HCT116 (cell line): Measurements from ENCODE around the gene GLS2. TPM values are rescaled to one million over a fixed set of nuclear protein-coding genes. Genes with fewer than 3 reads are reported as not detected.
"Not testable (repeated sequence)": the region's sequence is repeated elsewhere in the genome, so short reads cannot be mapped to it uniquely, and the experiment has no call there.

Experiments
- ATAC-seq: fragments of 200-7000 bp; cut with Tn5 transposase; 2 replicates; pipeline ENCODE4 v1.9.1; 2020; ENCODE audit warnings: mild to moderate bottlenecking, moderate library complexity
- BruUV-seq: library from RNA; stranded (reverse); fragments of 400-500 nt; replicated peaks from 2 replicates; lab custom pipeline; 2021; lab: Mats Ljungman, UMichigan
- CTCF ChIA-PET: fragments of 300-600 bp; sonication (Branson Sonifier 250); formaldehyde crosslinking; loops from one replicate; lab custom pipeline; 2021; ENCODE audit warnings: antibody characterized with exemption; lab: Charles Lee
- POLR2A ChIA-PET: fragments of 300-600, 350-600 bp; sonication (Branson Sonifier 250); formaldehyde crosslinking; loops from one replicate; lab custom pipeline; 2021; ENCODE audit warnings: antibody characterized with exemption; lab: Charles Lee
- RAD21 ChIA-PET, 2 experiments: fragments of 300-600 bp; sonication (Branson Sonifier 250); formaldehyde crosslinking; loops; one replicate each; lab custom pipeline; 2023; ENCODE audit warnings: low total read pairs in 2 of 2; ENCODE audit not compliant: uncharacterized antibody in 2 of 2, unreplicated experiment in 2 of 2, low non-redundant PET in 1 of 2; lab: Charles Lee
- DNase-seq: peaks from one replicate; pipeline ENCODE4 v3.0.0-alpha.2; 2010; ENCODE audit warnings: low read depth, low spot score
- H2AFZ ChIP-seq: fragments of 200-600 bp; shearing (Covaris generic), sonication (generic); 2 replicates; pipeline ENCODE4 v1.6.1; 2017; ENCODE audit warnings: low read depth, mixed run types, mixed read lengths, antibody characterized with exemption, low read length; ENCODE audit not compliant: poor library complexity, severe bottlenecking
- H3K27ac ChIP-seq: 2 replicates; pipeline ENCODE4 v1.5.1; 2012; ENCODE audit warnings: low read depth, low read length
- H3K27me3 ChIP-seq: fragments of 200-600 bp; sonication (generic); 2 replicates; pipeline ENCODE4 v1.6.1; 2016; ENCODE audit warnings: mixed run types, low read length, mixed read lengths; ENCODE audit not compliant: insufficient read depth
- H3K36me3 ChIP-seq, 2 experiments: fragments of 200-500 bp in 1 of 2; fragments of 200-600 bp in 1 of 2; sonication (Bioruptor generic) in 1 of 2; sonication (generic) in 1 of 2; 2 replicates each; pipeline versions ENCODE4 v1.5.1 to v1.6.1; 2014 to 2016; ENCODE audit warnings: low read length in 2 of 2, inconsistent platforms in 1 of 2, mixed read lengths in 1 of 2, mixed run types in 1 of 2; ENCODE audit not compliant: insufficient read depth in 2 of 2, control insufficient read depth in 1 of 2
- H3K4me1 ChIP-seq, 2 experiments: fragments of 200-600 bp in 1 of 2; sonication (generic) in 1 of 2; 2 replicates each; pipeline versions ENCODE4 v1.5.1 to v1.6.1; 2012 to 2017; ENCODE audit warnings: low read length in 2 of 2, inconsistent platforms in 1 of 2, mild to moderate bottlenecking in 1 of 2, mixed read lengths in 1 of 2, mixed run types in 1 of 2, moderate library complexity in 1 of 2; ENCODE audit not compliant: insufficient read depth in 2 of 2, control insufficient read depth in 1 of 2
- H3K4me2 ChIP-seq: fragments of 200-600 bp; sonication (generic); 2 replicates; pipeline ENCODE4 v1.6.1; 2017; ENCODE audit warnings: mixed run types, low read length, mixed read lengths
- H3K4me3 ChIP-seq, 2 experiments: fragments of 200-600 bp in 1 of 2; sonication (generic) in 1 of 2; replicated peaks in 1 of 2; 2 replicates each; pipeline ENCODE4 v1.5.1; 2011 to 2016; ENCODE audit warnings: low read length in 2 of 2, control low read depth in 1 of 2, low read depth in 1 of 2, mild to moderate bottlenecking in 1 of 2, mixed read lengths in 1 of 2, mixed run types in 1 of 2
- H3K79me2 ChIP-seq: fragments of 200-600 bp; sonication (generic); 2 replicates; pipeline ENCODE4 v1.6.1; 2017; ENCODE audit warnings: mild to moderate bottlenecking, mixed run types, low read length, moderate library complexity, mixed read lengths; ENCODE audit not compliant: insufficient read depth
- H3K9ac ChIP-seq: fragments of 200-600 bp; sonication (generic); 2 replicates; pipeline ENCODE4 v1.6.1; 2016; ENCODE audit warnings: low read length, mixed read lengths
- H3K9me2 ChIP-seq: fragments of 200-600 bp; sonication (generic), shearing (Covaris generic); 2 replicates; pipeline ENCODE4 v1.6.1; 2017; ENCODE audit warnings: mixed run types, mild to moderate bottlenecking, moderate library complexity; ENCODE audit not compliant: insufficient read depth
- H3K9me3 ChIP-seq, 2 experiments: fragments of 200-500 bp in 1 of 2; fragments of 200-600 bp in 1 of 2; sonication (Bioruptor generic) in 1 of 2; sonication (generic) in 1 of 2; 2 replicates each; pipeline ENCODE4 v1.6.1; 2014 to 2017; ENCODE audit warnings: low read length in 2 of 2, mixed read lengths in 2 of 2, inconsistent platforms in 1 of 2, low read depth in 1 of 2, mild to moderate bottlenecking in 1 of 2, mixed run types in 1 of 2, moderate library complexity in 1 of 2; ENCODE audit not compliant: control insufficient read depth in 1 of 2, insufficient read depth in 1 of 2
- H4K20me1 ChIP-seq: fragments of 200-600 bp; sonication (generic), shearing (Covaris generic); 2 replicates; pipeline ENCODE4 v1.6.1; 2017; ENCODE audit warnings: mixed run types, mild to moderate bottlenecking, moderate library complexity; ENCODE audit not compliant: insufficient read depth
- CEBPB ChIP-seq: IDR thresholded peaks from 2 replicates; pipeline ENCODE4 v1.6.1; 2012; ENCODE audit warnings: low read depth
- SIN3A ChIP-seq: IDR thresholded peaks from 2 replicates; pipeline ENCODE4 v1.6.1; 2012; ENCODE audit warnings: low read depth
- YY1 ChIP-seq: IDR thresholded peaks from 2 replicates; pipeline ENCODE4 v1.6.1; 2011; ENCODE audit warnings: low read length, low read depth, moderate library complexity, mild to moderate bottlenecking; ENCODE audit not compliant: insufficient replicate concordance; ENCODE audit errors: extremely low read depth
- ZNF274 ChIP-seq: fragments of 200-500 bp; sonication (Bioruptor generic); IDR thresholded peaks from 2 replicates; pipeline ENCODE4 v1.6.1; 2014; ENCODE audit warnings: mild to moderate bottlenecking, low read depth, low read length, inconsistent platforms
- intact Hi-C: fragments of 100-400 bp; cut with micrococcal nuclease; formaldehyde crosslinking; loops from 2 replicates; pipeline ENCODE4 v1.10.0; 2022
- total RNA-seq: library from RNA; stranded (reverse); gene quantifications from one replicate; pipeline ENCODE4 v1.2.1, GENCODE V29; 2021; ENCODE audit not compliant: unreplicated experiment
- TF ChIP-seq, protein P1 (sequence below): IDR thresholded peaks from 2 replicates; pipeline ENCODE4 v1.6.1; 2012; ENCODE audit warnings: low read depth
- TF ChIP-seq, protein P2 (sequence below), 3 experiments: fragments of 200-600 bp in 1 of 3; sonication (generic) in 1 of 3; IDR thresholded peaks in 2 of 3; conservative IDR thresholded peaks in 1 of 3; 2 replicates each; pipeline ENCODE4 v1.5.1; 2012 to 2017; ENCODE audit warnings: low read depth in 2 of 3, low read length in 2 of 3, antibody characterized with exemption in 1 of 3, borderline replicate concordance in 1 of 3, control low read depth in 1 of 3, mild to moderate bottlenecking in 1 of 3, mixed read lengths in 1 of 3, mixed run types in 1 of 3, moderate library complexity in 1 of 3; ENCODE audit not compliant: insufficient read depth in 1 of 3

The GLS2 gene
- total RNA-seq, 1 experiment from 2014 or later, result not detected

DNA sequence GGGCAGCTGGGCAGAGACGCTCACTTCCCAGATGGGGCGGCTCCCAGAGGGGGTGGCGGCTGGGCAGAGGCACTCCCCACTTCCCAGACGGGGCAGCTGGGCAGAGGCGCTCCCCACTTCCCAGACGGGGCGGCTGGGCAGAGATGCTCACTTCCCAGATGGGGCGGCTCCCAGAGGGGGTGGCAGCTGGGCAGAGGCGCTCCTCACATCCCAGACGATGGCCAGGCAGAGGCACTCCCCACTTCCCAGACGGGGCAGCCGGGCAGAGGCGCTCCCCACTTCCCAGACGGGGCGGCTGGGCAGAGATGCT is 6.1 kb upstream of the GLS2 start:
- POLR2A ChIA-PET, H3K9ac ChIP-seq, H4K20me1 ChIP-seq, H3K79me2 ChIP-seq, H3K27ac ChIP-seq, H2AFZ ChIP-seq, intact Hi-C loops, H3K4me3 ChIP-seq, BruUV-seq, H3K9me3 ChIP-seq, H3K36me3 ChIP-seq, H3K27me3 ChIP-seq, H3K9me2 ChIP-seq, CTCF ChIA-PET, DNase-seq, RAD21 ChIA-PET, ATAC-seq, H3K4me1 ChIP-seq, H3K4me2 ChIP-seq: not testable (repeated sequence)

DNA sequence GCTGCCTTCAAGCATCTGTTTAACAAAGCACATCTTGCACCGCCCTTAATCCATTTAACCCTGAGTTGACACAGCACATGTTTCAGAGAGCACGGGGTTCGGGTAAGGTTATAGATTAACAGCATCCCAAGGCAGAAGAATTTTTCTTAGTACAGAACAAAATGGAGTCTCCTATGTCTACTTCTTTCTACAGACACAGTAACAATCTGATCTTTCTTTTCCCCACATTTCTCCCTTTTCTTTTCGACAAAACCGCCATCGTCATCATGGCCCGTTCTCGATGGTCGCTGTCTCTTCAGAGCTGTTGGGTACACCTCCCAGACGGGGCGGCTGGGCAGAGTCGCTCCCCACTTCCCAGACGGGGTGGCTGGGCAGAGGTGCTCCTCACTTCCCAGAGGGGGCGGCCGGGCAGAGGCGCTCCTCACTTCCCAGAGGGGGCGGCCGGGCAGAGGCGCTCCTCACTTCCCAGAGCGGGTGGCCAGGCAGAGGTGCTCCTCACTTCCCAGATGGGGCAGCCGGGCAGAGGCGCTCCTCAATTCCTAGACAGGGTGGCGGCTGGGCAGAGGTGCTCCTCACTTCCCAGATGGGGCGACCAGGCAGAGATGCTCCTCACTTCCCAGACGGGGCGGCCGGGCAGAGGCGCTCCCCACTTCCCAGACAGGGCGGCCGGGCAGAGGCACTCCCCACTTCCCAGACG is 5.6 kb upstream of the GLS2 start:
- H3K4me3 ChIP-seq, intact Hi-C loops, H3K9me3 ChIP-seq, H3K27ac ChIP-seq, CTCF ChIA-PET, RAD21 ChIA-PET, H3K9me2 ChIP-seq, H3K79me2 ChIP-seq, H4K20me1 ChIP-seq, H3K4me2 ChIP-seq, H2AFZ ChIP-seq, DNase-seq, H3K4me1 ChIP-seq, POLR2A ChIA-PET, H3K27me3 ChIP-seq, H3K36me3 ChIP-seq, ATAC-seq, H3K9ac ChIP-seq, BruUV-seq: not testable (repeated sequence)

DNA sequence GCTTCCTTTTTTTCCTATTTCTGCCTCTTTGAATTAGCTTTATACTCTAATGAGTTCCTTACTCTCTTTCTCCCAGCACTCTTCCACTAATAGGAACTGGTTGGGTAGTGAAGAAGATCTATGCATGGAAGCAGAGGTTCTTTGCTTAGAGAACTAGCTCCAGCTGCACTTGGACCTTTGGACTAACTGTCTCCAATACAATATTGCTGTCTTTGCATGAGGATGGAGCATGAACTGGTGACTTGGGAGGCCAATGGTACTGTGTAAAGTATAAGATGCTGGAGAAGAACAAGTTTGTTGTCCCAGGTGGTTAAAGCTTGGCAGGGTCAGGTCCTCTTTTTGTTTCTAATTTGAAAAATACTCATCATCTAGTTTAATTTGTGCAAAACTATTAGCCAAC is 2.4 kb upstream of the GLS2 start:
- Histone ChIP-seq H2AFZ (no peak overlapping the region), H3K9ac (no peak overlapping the region), H3K4me2 (no peak overlapping the region), H3K27me3 (peaks cover 6% of the 10 kb centered on the region; the same call in 1 of the 2 replicates), H3K79me2 (no peaks in the 10 kb centered on the region), H3K27ac (no peak overlapping the region), H3K4me3 (no peak overlapping the region), H3K9me2 (no peaks in the 10 kb centered on the region), H3K9me3 (no peaks in the 10 kb centered on the region; a peak in 2 of 4 replicates), H3K36me3 (no peaks in the 10 kb centered on the region), H3K4me1 (no peaks in the 10 kb centered on the region), H4K20me1 (no peaks in the 10 kb centered on the region)
- ChIA-PET CTCF (no interaction called here), RAD21 (no interaction called here), POLR2A (interaction anchor here (1.1 kb wide), 1 partner anchor 16 kb away, joined by 3 read pairs; no protein-coding TSS in a partner anchor)
- no TSS peak for BruUV-seq
- DNase-seq (no peak), ATAC-seq (no peak)
- intact Hi-C loops, result no loop called here
- TF ChIP-seq CEBPB (no peak), ZNF274 (no peak), YY1 (no peak), SIN3A (no peak)
- TF ChIP-seq, protein P1, sequence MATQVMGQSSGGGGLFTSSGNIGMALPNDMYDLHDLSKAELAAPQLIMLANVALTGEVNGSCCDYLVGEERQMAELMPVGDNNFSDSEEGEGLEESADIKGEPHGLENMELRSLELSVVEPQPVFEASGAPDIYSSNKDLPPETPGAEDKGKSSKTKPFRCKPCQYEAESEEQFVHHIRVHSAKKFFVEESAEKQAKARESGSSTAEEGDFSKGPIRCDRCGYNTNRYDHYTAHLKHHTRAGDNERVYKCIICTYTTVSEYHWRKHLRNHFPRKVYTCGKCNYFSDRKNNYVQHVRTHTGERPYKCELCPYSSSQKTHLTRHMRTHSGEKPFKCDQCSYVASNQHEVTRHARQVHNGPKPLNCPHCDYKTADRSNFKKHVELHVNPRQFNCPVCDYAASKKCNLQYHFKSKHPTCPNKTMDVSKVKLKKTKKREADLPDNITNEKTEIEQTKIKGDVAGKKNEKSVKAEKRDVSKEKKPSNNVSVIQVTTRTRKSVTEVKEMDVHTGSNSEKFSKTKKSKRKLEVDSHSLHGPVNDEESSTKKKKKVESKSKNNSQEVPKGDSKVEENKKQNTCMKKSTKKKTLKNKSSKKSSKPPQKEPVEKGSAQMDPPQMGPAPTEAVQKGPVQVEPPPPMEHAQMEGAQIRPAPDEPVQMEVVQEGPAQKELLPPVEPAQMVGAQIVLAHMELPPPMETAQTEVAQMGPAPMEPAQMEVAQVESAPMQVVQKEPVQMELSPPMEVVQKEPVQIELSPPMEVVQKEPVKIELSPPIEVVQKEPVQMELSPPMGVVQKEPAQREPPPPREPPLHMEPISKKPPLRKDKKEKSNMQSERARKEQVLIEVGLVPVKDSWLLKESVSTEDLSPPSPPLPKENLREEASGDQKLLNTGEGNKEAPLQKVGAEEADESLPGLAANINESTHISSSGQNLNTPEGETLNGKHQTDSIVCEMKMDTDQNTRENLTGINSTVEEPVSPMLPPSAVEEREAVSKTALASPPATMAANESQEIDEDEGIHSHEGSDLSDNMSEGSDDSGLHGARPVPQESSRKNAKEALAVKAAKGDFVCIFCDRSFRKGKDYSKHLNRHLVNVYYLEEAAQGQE, result no peak
- TF ChIP-seq, protein P2, sequence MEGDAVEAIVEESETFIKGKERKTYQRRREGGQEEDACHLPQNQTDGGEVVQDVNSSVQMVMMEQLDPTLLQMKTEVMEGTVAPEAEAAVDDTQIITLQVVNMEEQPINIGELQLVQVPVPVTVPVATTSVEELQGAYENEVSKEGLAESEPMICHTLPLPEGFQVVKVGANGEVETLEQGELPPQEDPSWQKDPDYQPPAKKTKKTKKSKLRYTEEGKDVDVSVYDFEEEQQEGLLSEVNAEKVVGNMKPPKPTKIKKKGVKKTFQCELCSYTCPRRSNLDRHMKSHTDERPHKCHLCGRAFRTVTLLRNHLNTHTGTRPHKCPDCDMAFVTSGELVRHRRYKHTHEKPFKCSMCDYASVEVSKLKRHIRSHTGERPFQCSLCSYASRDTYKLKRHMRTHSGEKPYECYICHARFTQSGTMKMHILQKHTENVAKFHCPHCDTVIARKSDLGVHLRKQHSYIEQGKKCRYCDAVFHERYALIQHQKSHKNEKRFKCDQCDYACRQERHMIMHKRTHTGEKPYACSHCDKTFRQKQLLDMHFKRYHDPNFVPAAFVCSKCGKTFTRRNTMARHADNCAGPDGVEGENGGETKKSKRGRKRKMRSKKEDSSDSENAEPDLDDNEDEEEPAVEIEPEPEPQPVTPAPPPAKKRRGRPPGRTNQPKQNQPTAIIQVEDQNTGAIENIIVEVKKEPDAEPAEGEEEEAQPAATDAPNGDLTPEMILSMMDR (IDR thresholded peaks at IDR 0.05 in 2 of 3, conservative IDR thresholded peaks at IDR 0.05 in 1 of 3; ENCODE audit: borderline replicate concordance in 1 of 3, insufficient read depth in 1 of 3, low read depth in 2 of 3, low read length in 2 of 3), result no peak
